LNCaP clone FGC (cell line): Measurements from ENCODE around the gene SLC10A7.

Experiments
- DNase-seq: peaks from one replicate; pipeline ENCODE4 v3.0.0-alpha.2; 2011; ENCODE audit warnings: low read depth
- H3K4me3 ChIP-seq: 2 replicates; pipeline ENCODE4 v1.5.1; 2011; ENCODE audit warnings: mild to moderate bottlenecking, low read depth, low read length, control low read depth
- CTCF ChIP-seq: IDR thresholded peaks from 2 replicates; pipeline ENCODE4 v1.5.1; 2012; ENCODE audit warnings: mild to moderate bottlenecking; ENCODE audit not compliant: control insufficient read depth, insufficient read depth; ENCODE audit errors: extremely low read depth

Gene SLC10A7

GRCh38 chr4:146485968-146486367 lies 35.8 kb downstream of the SLC10A7 start:
- no peak for DNase-seq
- no peak overlapping the region for H3K4me3 ChIP-seq
- no peak for TF ChIP-seq CTCF

GRCh38 chr4:146482788-146483187 lies 39.0 kb downstream of the SLC10A7 start:
- TF ChIP-seq CTCF: no peak
- H3K4me3 ChIP-seq: no peak overlapping the region
- DNase-seq: no peak

- no peak for TF ChIP-seq CTCF
- no peak overlapping the region for H3K4me3 ChIP-seq
- no peak for DNase-seq
Measured at GRCh38 chr4:146481246-146481645, 40.5 kb downstream of the SLC10A7 start.

- TF ChIP-seq CTCF: no peak
- H3K4me3 ChIP-seq: no peak overlapping the region
- DNase-seq: no peak
Measured at GRCh38 chr4:146478009-146478408, 43.7 kb downstream of the SLC10A7 start.

GRCh38 chr4:146477054-146477453 lies 44.7 kb downstream of the SLC10A7 start:
- TF ChIP-seq CTCF: no peak
- no peak overlapping the region for H3K4me3 ChIP-seq
- DNase-seq: no peak

GRCh38 chr4:146472404-146472803 lies 49.3 kb downstream of the SLC10A7 start:
- no peak for DNase-seq
- H3K4me3 ChIP-seq: no peak overlapping the region
- TF ChIP-seq CTCF: no peak

GRCh38 chr4:146470604-146471003 lies 51.1 kb downstream of the SLC10A7 start:
- no peak overlapping the region for H3K4me3 ChIP-seq
- no peak for DNase-seq
- TF ChIP-seq CTCF: no peak
